Vagina (tissue), 2 donors: ENCODE measurements around the gene GART. TPM values are rescaled to one million over a fixed set of nuclear protein-coding genes. Genes with fewer than 3 reads are reported as not detected.

Source experiments
- DNase-seq, 2 donors: peaks; one replicate each; pipeline ENCODE4 v3.0.0-alpha.2; 2017; ENCODE audit errors: extremely low spot score in 2 of 2
- H3K27ac ChIP-seq: fragments of 200-600 bp; sonication (generic); one replicate; pipeline ENCODE4 v1.5.1; 2019
- H3K27me3 ChIP-seq: fragments of 200-600 bp; sonication (generic); one replicate; pipeline ENCODE4 v1.5.1; 2019
- H3K36me3 ChIP-seq, 2 donors: fragments of 200-600 bp; sonication (generic); one replicate each; pipeline ENCODE4 v1.5.1; 2017 to 2019
- H3K4me1 ChIP-seq: fragments of 200-600 bp; sonication (generic); one replicate; pipeline ENCODE4 v1.5.1; 2019
- H3K4me3 ChIP-seq, 2 donors: fragments of 200-600 bp; sonication (generic); 1 replicate in 1 of 2; 2 replicates in 1 of 2; pipeline ENCODE4 v1.5.1; 2016 to 2019
- H3K9me3 ChIP-seq: fragments of 200-600 bp; sonication (generic); one replicate; pipeline ENCODE4 v1.5.1; 2019
- POLR2A ChIP-seq, 2 donors: fragments of 450-650 bp; IDR thresholded peaks; one replicate each; pipeline ENCODE4 v1.6.1; 2017; ENCODE audit warnings: antibody characterized with exemption in 2 of 2, mild to moderate bottlenecking in 2 of 2, moderate library complexity in 2 of 2
- POLR2AphosphoS5 ChIP-seq, 2 donors: sonication (generic); formaldehyde crosslinking; IDR thresholded peaks; one replicate each; pipeline ENCODE4 v1.9.0; 2017; ENCODE audit warnings: antibody characterized with exemption in 2 of 2, mild to moderate bottlenecking in 2 of 2, low read depth in 1 of 2; ENCODE audit not compliant: insufficient read depth in 1 of 2
- intact Hi-C: fragments of 100-400 bp; cut with DNase I; formaldehyde crosslinking; loops from one replicate; pipeline ENCODE4 v1.15.1; 2023
- total RNA-seq: library from RNA; depleted of rRNA; stranded (reverse); fragments of >200 nt; gene quantifications from one replicate; pipeline ENCODE4 v1.2.3, GENCODE V29; 2016
- TF ChIP-seq, protein P1 (sequence below), 3 experiments: fragments of 450-650 bp in 2 of 3; fragments of 200-600 bp in 1 of 3; sonication (generic) in 1 of 3; IDR thresholded peaks; one replicate each; pipeline ENCODE4 v1.5.1; 2017 to 2019; ENCODE audit warnings: antibody characterized with exemption in 3 of 3, mild to moderate bottlenecking in 2 of 3, moderate library complexity in 2 of 3

Gene GART
- total RNA-seq, result 47.6 TPM

DNA sequence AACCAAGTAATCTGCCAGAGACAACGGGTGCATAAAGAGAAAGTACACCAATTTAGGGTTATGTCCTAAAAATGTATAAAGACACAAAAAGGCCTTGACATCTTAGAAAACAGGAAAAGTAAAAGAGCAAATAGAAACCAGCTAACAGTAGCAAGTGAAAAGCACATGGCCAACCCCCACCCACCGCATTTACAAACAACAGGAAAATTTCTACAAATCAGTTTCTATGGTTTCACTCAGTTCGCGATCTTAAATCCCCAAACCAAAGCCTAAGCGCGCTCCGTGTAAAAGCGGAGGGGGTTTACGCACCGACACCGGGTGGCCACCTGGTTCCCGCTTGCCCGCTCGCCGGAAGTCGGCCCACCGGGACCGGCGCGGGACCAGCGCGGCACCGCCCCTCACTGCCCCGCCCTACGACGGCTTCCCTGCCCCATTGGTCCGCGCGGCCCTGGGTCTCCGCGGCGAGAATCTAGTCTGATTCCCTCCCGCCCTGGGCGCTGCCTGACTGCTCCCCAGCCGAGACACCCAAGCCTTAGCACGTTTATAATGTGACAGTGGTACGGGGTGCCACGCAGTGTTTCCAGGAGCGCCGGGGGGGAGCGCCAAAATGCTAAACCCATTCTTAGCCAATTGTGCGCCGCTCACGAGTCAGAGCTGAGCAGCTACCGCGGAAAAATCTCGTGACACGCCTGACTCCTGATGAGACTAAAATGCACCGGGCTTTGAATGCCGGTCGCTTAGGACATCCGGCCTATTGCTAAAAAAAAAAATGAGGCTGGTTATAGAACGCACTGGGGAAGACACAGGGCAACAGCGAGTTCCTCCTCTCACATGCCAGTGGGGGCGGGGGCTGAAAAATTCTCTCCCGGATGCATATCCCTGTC, at the start of gene GART:
GART (minus strand) TSS at position 362 of the 884 bp plus-strand sequence. CDS start 2,802 bp downstream, outside the sequence.
- intact Hi-C loops, result no loop called here
- Histone ChIP-seq H3K4me3 (peak within 1 kb of the TSS; percentile 73 to 74), H3K9me3 (no peaks in the 10 kb centered on the region), H3K27ac (peak within 1 kb of the TSS; percentile 97), H3K4me1 (peaks cover 32% of the 10 kb centered on the region), H3K36me3 (peaks cover 0 to 18% of the 10 kb centered on the region in 2 donors), H3K27me3 (no peaks in the 10 kb centered on the region)
- TF ChIP-seq POLR2AphosphoS5 (IDR thresholded peaks at IDR 0.05; ENCODE audit: insufficient read depth in 1 of 2, low read depth in 1 of 2), result peak in 1 of 2 donors; percentile 88
- TF ChIP-seq POLR2A (IDR thresholded peaks at IDR 0.05), result peak in 1 of 2 donors; percentile 84
- TF ChIP-seq, protein P1, sequence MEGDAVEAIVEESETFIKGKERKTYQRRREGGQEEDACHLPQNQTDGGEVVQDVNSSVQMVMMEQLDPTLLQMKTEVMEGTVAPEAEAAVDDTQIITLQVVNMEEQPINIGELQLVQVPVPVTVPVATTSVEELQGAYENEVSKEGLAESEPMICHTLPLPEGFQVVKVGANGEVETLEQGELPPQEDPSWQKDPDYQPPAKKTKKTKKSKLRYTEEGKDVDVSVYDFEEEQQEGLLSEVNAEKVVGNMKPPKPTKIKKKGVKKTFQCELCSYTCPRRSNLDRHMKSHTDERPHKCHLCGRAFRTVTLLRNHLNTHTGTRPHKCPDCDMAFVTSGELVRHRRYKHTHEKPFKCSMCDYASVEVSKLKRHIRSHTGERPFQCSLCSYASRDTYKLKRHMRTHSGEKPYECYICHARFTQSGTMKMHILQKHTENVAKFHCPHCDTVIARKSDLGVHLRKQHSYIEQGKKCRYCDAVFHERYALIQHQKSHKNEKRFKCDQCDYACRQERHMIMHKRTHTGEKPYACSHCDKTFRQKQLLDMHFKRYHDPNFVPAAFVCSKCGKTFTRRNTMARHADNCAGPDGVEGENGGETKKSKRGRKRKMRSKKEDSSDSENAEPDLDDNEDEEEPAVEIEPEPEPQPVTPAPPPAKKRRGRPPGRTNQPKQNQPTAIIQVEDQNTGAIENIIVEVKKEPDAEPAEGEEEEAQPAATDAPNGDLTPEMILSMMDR (IDR thresholded peaks at IDR 0.05), result no peak
- DNase-seq, result peak in 1 of 2 donors; percentile 89

DNA sequence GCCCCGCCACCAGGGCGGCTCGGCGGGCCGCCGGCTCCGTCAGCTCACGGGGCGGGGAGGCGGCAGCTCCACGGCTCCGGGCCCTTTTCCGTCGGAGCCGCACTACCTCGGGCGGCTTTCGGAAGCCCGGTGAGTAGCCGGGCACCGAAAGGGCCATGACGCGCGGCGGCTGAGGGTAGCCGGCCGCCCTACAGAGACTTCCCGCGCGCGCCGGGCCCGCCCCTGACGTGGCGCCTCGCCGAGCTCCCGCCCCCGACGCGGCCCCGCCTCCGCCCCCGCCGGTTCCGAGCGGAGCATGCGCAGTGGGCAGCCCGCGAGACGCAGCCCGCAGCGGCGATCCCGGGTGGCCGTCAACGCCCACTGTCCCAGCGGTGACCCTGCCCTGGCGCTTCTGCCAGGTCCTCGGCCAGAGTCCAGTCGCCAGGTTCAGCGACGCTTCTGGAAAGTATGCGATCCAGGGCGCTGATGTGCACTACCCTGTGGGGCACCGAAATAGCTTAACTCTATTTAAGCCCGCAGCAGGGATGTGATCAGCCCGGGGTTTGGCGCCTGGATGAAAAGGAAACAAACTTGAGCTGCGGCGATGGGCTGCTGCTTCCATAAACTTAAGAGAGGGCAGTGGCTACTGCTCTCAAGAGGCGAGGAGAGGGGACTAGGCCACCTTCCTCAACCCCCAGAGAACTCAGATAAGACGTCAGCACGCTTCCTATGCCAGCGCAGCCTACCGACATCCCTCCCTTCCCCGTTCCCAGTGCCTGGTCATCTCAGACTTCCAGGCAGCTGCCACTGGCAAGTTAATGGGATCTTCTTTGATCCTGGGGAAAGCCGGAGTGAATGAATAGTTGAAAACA, 46.8 kb upstream of the GART start, which contains the start of gene DONSON:
DONSON (minus strand) TSS at position 200 of the 851 bp plus-strand sequence; CDS start at position 157, 43 bp downstream.
- Histone ChIP-seq H3K27ac (peak within 1 kb of the TSS; percentile 85), H3K4me3 (peak within 1 kb of the TSS; percentile 61 to 70), H3K4me1 (peaks cover 18% of the 10 kb centered on the region), H3K27me3 (no peaks in the 10 kb centered on the region), H3K9me3 (no peaks in the 10 kb centered on the region), H3K36me3 (no peaks in the 10 kb centered on the region)
- peak in 1 of 2 donors; percentile 89 for DNase-seq
- intact Hi-C loops, result no loop called here
- TF ChIP-seq, protein P1 (IDR thresholded peaks at IDR 0.05), result no peak
- peak; percentile 32 to 83 for TF ChIP-seq POLR2AphosphoS5 (IDR thresholded peaks at IDR 0.05; ENCODE audit: insufficient read depth in 1 of 2, low read depth in 1 of 2)
- TF ChIP-seq POLR2A (IDR thresholded peaks at IDR 0.05), result peak in 1 of 2 donors; percentile 46

GRCh38 chr21:33587792-33588484, 46.0 kb upstream of the GART start:
- H3K9me3 ChIP-seq, result no peaks in the 10 kb centered on the region
- no peak for DNase-seq
- H3K4me3 ChIP-seq, result peak overlapping the region; percentile 61 to 70
- H3K36me3 ChIP-seq, result no peaks in the 10 kb centered on the region
- peak overlapping the region; percentile 85 for H3K27ac ChIP-seq
- no peaks in the 10 kb centered on the region for H3K27me3 ChIP-seq
- H3K4me1 ChIP-seq, result peaks cover 18% of the 10 kb centered on the region
- TF ChIP-seq, protein P1 (IDR thresholded peaks at IDR 0.05), result no peak
- TF ChIP-seq POLR2AphosphoS5 (IDR thresholded peaks at IDR 0.05; ENCODE audit: insufficient read depth in 1 of 2, low read depth in 1 of 2) (no peak), POLR2A (IDR thresholded peaks at IDR 0.05) (no peak)
- intact Hi-C loops, result no loop called here

DNA sequence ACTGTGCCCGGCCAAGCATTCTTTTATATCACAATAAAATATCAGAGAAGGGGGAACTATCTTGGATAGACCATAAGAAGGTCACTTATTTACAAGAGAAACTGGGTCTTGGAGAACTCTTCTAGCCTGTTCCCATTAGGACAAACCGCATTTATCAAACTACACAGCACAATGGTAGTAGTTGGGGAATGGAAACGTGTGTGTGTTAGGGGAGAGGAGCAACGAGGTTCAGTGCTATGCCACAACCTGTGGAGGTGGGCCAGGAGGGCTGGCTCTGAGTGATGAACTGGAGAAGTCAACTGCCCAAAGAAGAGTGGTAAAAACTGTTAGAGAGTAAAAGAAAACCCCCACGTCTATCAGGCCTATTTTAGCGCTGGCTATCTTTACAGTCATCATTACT, 45.0 kb upstream of the GART start:
- no peaks in the 10 kb centered on the region for H3K9me3 ChIP-seq

More for the DNA sequence above, 45.0 kb upstream of the GART start:
- Histone ChIP-seq H3K27me3 (no peaks in the 10 kb centered on the region), H3K27ac (no peak overlapping the region), H3K4me3 (no peak overlapping the region), H3K36me3 (no peaks in the 10 kb centered on the region), H3K4me1 (peaks cover 18% of the 10 kb centered on the region)
- intact Hi-C loops, result no loop called here
- no peak for DNase-seq
- no peak for TF ChIP-seq POLR2AphosphoS5 (IDR thresholded peaks at IDR 0.05; ENCODE audit: insufficient read depth in 1 of 2, low read depth in 1 of 2)
- TF ChIP-seq, protein P1 (IDR thresholded peaks at IDR 0.05), result no peak
- TF ChIP-seq POLR2A (IDR thresholded peaks at IDR 0.05), result no peak
